Measurements from ENCODE around the gene PTPRG.

- TF ChIP-seq CTCF (IDR thresholded peaks at IDR 0.05) (no peak), POLR2A (IDR thresholded peaks at IDR 0.05) (no peak)
Observed at GRCh38 chr3:62015111-62015510, 453.7 kb downstream of the PTPRG start.

All from right lobe of liver (tissue), 4 donors.